Trophoblast cell (in vitro differentiated cells and primary cell): ENCODE measurements around the gene RNF19B.

ENCODE experiments used
- DNase-seq, 2 donors: peaks; one replicate each; pipeline ENCODE4 v3.0.0-alpha.2; 2016
- H2AFZ ChIP-seq: 2 replicates; pipeline ENCODE4 v1.6.1; 2013; ENCODE audit warnings: low read length, moderate library complexity, mild to moderate bottlenecking; ENCODE audit not compliant: insufficient read depth, poor library complexity
- H2AK5ac ChIP-seq: 2 replicates; pipeline ENCODE4 v1.6.1; 2013; ENCODE audit warnings: mild to moderate bottlenecking, low read length
- H2BK120ac ChIP-seq: 2 replicates; pipeline ENCODE4 v1.6.1; 2013; ENCODE audit warnings: low read length, mild to moderate bottlenecking, moderate library complexity; ENCODE audit not compliant: insufficient read depth, poor library complexity
- H2BK12ac ChIP-seq: 2 replicates; pipeline ENCODE4 v1.6.1; 2013; ENCODE audit warnings: mild to moderate bottlenecking, low read length, moderate library complexity
- H2BK5ac ChIP-seq: 2 replicates; pipeline ENCODE4 v1.6.1; 2013; ENCODE audit warnings: low read length, low read depth, moderate library complexity, mild to moderate bottlenecking; ENCODE audit not compliant: poor library complexity
- H3K14ac ChIP-seq: 2 replicates; pipeline ENCODE4 v1.6.1; 2013; ENCODE audit warnings: mild to moderate bottlenecking, low read length
- H3K18ac ChIP-seq: 2 replicates; pipeline ENCODE4 v1.6.1; 2013; ENCODE audit warnings: mild to moderate bottlenecking, low read length
- H3K23ac ChIP-seq: 2 replicates; pipeline ENCODE4 v1.6.1; 2013; ENCODE audit warnings: low read length
- H3K27ac ChIP-seq: 2 replicates; pipeline ENCODE4 v1.5.1; 2013; ENCODE audit warnings: low read depth, mild to moderate bottlenecking, inconsistent platforms, low read length, moderate library complexity
- H3K27me3 ChIP-seq: 2 replicates; pipeline ENCODE4 v1.6.1; 2013; ENCODE audit warnings: inconsistent platforms, mild to moderate bottlenecking, low read length, moderate library complexity; ENCODE audit not compliant: insufficient read depth
- H3K36me3 ChIP-seq, 2 experiments: 1 replicate in 1 of 2; 2 replicates in 1 of 2; pipeline ENCODE4 v1.6.1; 2013; ENCODE audit warnings: low read length in 2 of 2, mild to moderate bottlenecking in 2 of 2, moderate library complexity in 1 of 2; ENCODE audit not compliant: insufficient read depth in 2 of 2, control insufficient read depth in 1 of 2
- H3K4ac ChIP-seq: 2 replicates; pipeline ENCODE4 v1.6.1; 2013; ENCODE audit warnings: low read depth, mild to moderate bottlenecking, low read length, moderate library complexity
- H3K4me1 ChIP-seq, 2 experiments: 1 replicate in 1 of 2; 2 replicates in 1 of 2; pipeline ENCODE4 v1.6.1; 2013; ENCODE audit warnings: low read length in 2 of 2, mild to moderate bottlenecking in 2 of 2, moderate library complexity in 1 of 2; ENCODE audit not compliant: insufficient read depth in 2 of 2, control insufficient read depth in 1 of 2
- H3K4me2 ChIP-seq: 2 replicates; pipeline ENCODE4 v1.6.1; 2013; ENCODE audit warnings: inconsistent platforms, mild to moderate bottlenecking, low read length, moderate library complexity
- H3K4me3 ChIP-seq: 2 replicates; pipeline ENCODE4 v1.5.1; 2013; ENCODE audit warnings: mild to moderate bottlenecking, low read depth, low read length, inconsistent platforms
- H3K79me1 ChIP-seq: one replicate; pipeline ENCODE4 v1.6.1; 2013; ENCODE audit warnings: low read length
- H3K79me2 ChIP-seq: 2 replicates; pipeline ENCODE4 v1.6.1; 2013; ENCODE audit warnings: low read length, mild to moderate bottlenecking; ENCODE audit not compliant: control insufficient read depth, insufficient read depth, poor library complexity
- H3K9ac ChIP-seq: 2 replicates; pipeline ENCODE4 v1.6.1; 2013; ENCODE audit warnings: mild to moderate bottlenecking, low read length
- H3K9me3 ChIP-seq: 2 replicates; pipeline ENCODE4 v1.6.1; 2013; ENCODE audit warnings: low read depth, mild to moderate bottlenecking, control low read depth, inconsistent platforms, low read length; ENCODE audit not compliant: insufficient read depth
- H4K12ac ChIP-seq: 2 replicates; pipeline ENCODE4 v1.6.1; 2013; ENCODE audit warnings: low read depth, mild to moderate bottlenecking, low read length, moderate library complexity
- H4K8ac ChIP-seq: 2 replicates; pipeline ENCODE4 v1.6.1; 2013; ENCODE audit warnings: low read depth, mild to moderate bottlenecking, low read length, moderate library complexity
- H4K91ac ChIP-seq: one replicate; pipeline ENCODE4 v1.6.1; 2013; ENCODE audit warnings: low read depth, mild to moderate bottlenecking, low read length, moderate library complexity
- WGBS: extraction: QIAGEN DNeasy Blood & Tissue Kit; methylation state at CpG from one replicate; pipeline ENCODE4 v1.1.7; 2013; ENCODE audit warnings: missing lambda C conversion rate; ENCODE audit not compliant: insufficient read length, insufficient coverage; ENCODE audit errors: extremely low coverage; 5-methylcytosine and 5-hydroxymethylcytosine counted together

The RNF19B gene

DNA sequence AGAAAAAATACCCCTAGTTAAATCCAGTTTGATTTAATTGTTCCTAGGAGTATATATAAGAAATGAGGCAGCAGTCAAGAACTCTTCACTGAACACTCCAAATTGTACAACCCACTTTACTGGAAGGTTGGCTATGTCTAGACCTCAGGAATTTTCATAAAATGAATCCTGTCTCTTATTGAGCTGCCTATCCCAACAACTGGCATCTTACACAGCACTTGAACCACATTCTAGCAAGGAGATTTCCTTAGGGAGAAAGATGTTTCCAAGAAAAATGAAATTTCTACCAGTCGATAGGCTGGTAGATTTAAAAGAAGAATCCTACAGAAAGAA lies 16.3 kb downstream of the RNF19B start:
- Histone ChIP-seq H4K91ac (no peak overlapping the region), H2BK12ac (no peak overlapping the region), H3K18ac (no peak overlapping the region), H3K14ac (no peak overlapping the region), H3K4me1 (no peaks in the 10 kb centered on the region), H4K8ac (no peak overlapping the region), H3K4me3 (no peak overlapping the region), H4K12ac (no peak overlapping the region), H2AFZ (no peak overlapping the region), H3K79me1 (no peaks in the 10 kb centered on the region), H3K27me3 (no peaks in the 10 kb centered on the region), H2AK5ac (no peak overlapping the region), H3K27ac (no peak overlapping the region), H3K9ac (no peak overlapping the region), H3K23ac (no peak overlapping the region), H3K4me2 (no peak overlapping the region), H2BK5ac (no peak overlapping the region), H2BK120ac (no peak overlapping the region), H3K79me2 (peaks cover 2% of the 10 kb centered on the region), H3K9me3 (no peaks in the 10 kb centered on the region), H3K36me3 (peaks cover 13 to 20% of the 10 kb centered on the region in 2 experiments), H3K4ac (no peak overlapping the region)
- no peak for DNase-seq
- WGBS: no CpG with 5 or more reads among the region's 1 CpG

DNA sequence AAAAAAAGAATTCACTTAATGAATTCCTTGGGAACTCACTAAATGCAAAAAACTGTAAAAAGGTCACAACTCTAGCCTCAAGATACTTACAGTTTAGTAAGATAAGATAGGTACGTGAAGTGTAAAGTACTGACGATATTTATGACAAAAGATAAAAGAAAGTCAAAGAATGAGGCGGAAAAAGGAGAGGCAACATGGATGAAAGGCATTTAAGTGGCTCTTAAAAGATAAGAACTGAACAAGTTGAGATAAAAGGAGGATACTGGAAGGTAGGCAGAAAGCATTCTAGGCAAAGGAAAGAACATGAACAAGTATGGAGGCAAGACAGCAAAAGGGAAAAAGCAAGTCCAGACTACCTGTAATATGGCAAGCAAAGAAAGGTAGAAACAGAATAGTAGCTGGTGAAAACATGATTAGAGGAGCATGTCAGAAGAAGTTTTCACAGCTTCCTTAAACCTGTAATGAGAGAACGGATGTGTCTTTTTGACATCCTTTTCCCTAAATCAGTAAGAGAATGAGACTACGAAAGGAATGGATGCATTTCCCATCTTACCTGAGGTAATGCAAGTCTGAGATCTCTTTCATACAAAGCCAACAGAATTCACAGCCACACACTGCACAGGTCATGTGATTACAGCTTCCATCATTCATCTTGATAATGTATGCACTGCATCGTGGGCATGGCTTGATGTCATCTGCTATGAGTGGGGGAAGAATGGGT lies 16.8 kb downstream of the RNF19B start:
- Histone ChIP-seq H3K36me3 (peaks cover 16 to 23% of the 10 kb centered on the region in 2 experiments), H2AK5ac (no peak overlapping the region), H3K4ac (no peak overlapping the region), H3K4me1 (no peaks in the 10 kb centered on the region), H3K27me3 (no peaks in the 10 kb centered on the region), H3K9ac (no peak overlapping the region), H3K23ac (no peak overlapping the region), H3K9me3 (no peaks in the 10 kb centered on the region), H3K79me2 (peaks cover 2% of the 10 kb centered on the region), H4K91ac (no peak overlapping the region), H2BK5ac (no peak overlapping the region), H4K12ac (no peak overlapping the region), H3K4me3 (no peak overlapping the region), H3K27ac (no peak overlapping the region), H3K18ac (no peak overlapping the region), H2BK120ac (no peak overlapping the region), H3K4me2 (no peak overlapping the region), H3K14ac (no peak overlapping the region), H4K8ac (no peak overlapping the region), H2AFZ (no peak overlapping the region), H2BK12ac (no peak overlapping the region), H3K79me1 (no peaks in the 10 kb centered on the region)
- WGBS: no CpG with 5 or more reads among the region's 6 CpGs
- DNase-seq: no peak

DNA sequence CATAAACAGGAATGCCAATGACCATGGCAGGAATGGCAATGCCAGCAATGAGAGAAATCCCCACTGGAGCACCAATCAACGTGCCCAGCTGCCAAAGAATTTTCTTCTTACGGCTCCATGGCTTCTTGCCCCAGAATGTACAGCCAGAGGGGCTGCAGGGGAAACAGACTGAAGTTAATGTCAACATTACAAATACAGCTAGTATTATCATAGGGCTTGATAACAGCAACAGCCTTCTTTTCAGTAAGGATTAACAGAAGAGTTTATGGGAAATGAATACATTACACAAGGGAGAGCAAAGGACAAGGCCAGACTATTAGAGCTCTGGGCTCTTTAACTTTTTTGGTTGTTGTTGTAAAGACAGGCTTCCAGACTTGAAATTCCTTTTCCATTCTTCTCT lies 18.2 kb downstream of the RNF19B start:
- H3K18ac ChIP-seq: no peak overlapping the region
- H2AK5ac ChIP-seq: no peak overlapping the region
- no peaks in the 10 kb centered on the region for H3K9me3 ChIP-seq
- peaks cover 23 to 27% of the 10 kb centered on the region in 2 experiments for H3K36me3 ChIP-seq
- no peak overlapping the region for H2BK12ac ChIP-seq
- no peaks in the 10 kb centered on the region for H3K27me3 ChIP-seq
- no peak overlapping the region for H3K23ac ChIP-seq
- H3K14ac ChIP-seq: no peak overlapping the region
- H3K27ac ChIP-seq: no peak overlapping the region
- no peak overlapping the region for H3K4ac ChIP-seq
- no peak overlapping the region for H2BK120ac ChIP-seq
- H4K8ac ChIP-seq: no peak overlapping the region
- H4K12ac ChIP-seq: no peak overlapping the region
- H3K9ac ChIP-seq: no peak overlapping the region
- H2AFZ ChIP-seq: no peak overlapping the region
- no peak for DNase-seq
- H3K4me1 ChIP-seq: no peaks in the 10 kb centered on the region
- no peak overlapping the region for H2BK5ac ChIP-seq
- H3K4me3 ChIP-seq: no peak overlapping the region
- no peak overlapping the region for H4K91ac ChIP-seq
- H3K4me2 ChIP-seq: no peak overlapping the region
- peaks cover 2% of the 10 kb centered on the region for H3K79me2 ChIP-seq
- no CpG with 5 or more reads among the region's 2 CpGs for WGBS
- H3K79me1 ChIP-seq: no peaks in the 10 kb centered on the region

DNA sequence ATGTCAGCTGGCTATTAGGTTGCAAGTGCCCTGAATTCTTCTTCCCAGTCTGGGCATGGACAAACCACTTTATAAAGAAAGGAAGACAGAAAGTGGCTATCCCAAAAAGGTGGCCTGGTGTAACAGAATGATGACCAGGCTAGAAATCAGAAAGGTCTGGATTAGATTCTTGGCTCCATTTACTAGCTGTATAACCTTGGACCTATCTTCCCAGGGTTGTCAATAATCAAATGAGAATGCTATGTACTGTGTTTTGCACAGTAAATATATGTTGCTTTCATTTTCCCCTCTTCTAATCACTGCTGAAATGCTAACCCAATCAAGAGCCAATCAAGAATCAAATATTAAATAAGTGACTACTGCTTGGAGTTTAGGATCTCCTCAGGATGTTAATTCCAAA lies 20.4 kb downstream of the RNF19B start:
- Histone ChIP-seq H3K79me2 (no peaks in the 10 kb centered on the region), H2AK5ac (no peak overlapping the region), H3K14ac (no peak overlapping the region), H4K91ac (no peak overlapping the region), H3K9me3 (no peaks in the 10 kb centered on the region), H3K27me3 (no peaks in the 10 kb centered on the region), H2AFZ (no peak overlapping the region), H3K4me3 (no peak overlapping the region), H3K79me1 (no peaks in the 10 kb centered on the region), H3K23ac (no peak overlapping the region), H2BK120ac (no peak overlapping the region), H4K8ac (no peak overlapping the region), H3K4me1 (no peaks in the 10 kb centered on the region), H2BK5ac (no peak overlapping the region), H3K36me3 (peaks cover 25 to 43% of the 10 kb centered on the region in 2 experiments), H3K4ac (no peak overlapping the region), H3K27ac (no peak overlapping the region), H3K9ac (peak overlapping the region; percentile 27), H4K12ac (no peak overlapping the region), H3K18ac (no peak overlapping the region), H2BK12ac (no peak overlapping the region), H3K4me2 (no peak overlapping the region)
- no peak for DNase-seq
